ENCODE measurements around the gene GRAMD4.

Gene GRAMD4, protein sequence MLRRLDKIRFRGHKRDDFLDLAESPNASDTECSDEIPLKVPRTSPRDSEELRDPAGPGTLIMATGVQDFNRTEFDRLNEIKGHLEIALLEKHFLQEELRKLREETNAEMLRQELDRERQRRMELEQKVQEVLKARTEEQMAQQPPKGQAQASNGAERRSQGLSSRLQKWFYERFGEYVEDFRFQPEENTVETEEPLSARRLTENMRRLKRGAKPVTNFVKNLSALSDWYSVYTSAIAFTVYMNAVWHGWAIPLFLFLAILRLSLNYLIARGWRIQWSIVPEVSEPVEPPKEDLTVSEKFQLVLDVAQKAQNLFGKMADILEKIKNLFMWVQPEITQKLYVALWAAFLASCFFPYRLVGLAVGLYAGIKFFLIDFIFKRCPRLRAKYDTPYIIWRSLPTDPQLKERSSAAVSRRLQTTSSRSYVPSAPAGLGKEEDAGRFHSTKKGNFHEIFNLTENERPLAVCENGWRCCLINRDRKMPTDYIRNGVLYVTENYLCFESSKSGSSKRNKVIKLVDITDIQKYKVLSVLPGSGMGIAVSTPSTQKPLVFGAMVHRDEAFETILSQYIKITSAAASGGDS

DNA sequence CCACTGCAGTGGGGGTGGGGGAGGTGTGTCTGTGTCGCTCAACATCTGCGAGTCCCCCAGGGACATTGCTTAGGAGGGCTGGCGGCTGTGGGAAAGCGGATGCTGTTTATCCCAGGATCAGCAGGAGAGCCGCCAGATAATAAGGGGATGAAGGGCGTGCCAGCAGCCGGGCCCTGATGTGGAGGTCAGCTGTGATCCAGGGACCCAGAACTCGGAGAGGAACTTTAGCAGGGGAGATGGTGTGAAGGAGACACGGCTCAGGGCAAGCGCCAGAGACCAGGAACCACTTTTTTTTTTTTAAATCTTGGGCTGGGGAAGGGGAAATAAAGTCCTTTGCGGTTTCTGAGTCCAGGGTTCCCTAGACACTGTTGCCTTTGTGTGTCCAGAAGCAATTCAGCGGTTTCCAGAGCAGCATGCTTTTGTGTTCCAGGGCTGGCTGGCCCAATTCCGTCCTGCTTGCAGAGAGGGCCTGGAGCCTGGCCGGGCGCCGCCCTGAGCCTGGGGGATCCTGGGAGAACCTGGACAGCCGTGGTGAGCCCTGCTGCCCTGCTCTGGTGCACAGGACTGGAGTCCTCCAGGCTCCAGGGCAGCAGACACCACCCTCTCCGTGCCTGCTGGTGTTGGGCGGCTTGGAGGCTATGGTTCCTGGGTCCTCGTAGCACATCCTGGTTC, at the start of gene GRAMD4:
TSS of gene GRAMD4 (plus strand) at position 557 of the 672 bp plus-strand sequence. CDS start 6,414 bp downstream, outside the sequence.
- peak; percentile 89 for DNase-seq

GRCh38 chr22:46571642-46572250, 48.4 kb upstream of the GRAMD4 start:
- no peak for DNase-seq

DNA sequence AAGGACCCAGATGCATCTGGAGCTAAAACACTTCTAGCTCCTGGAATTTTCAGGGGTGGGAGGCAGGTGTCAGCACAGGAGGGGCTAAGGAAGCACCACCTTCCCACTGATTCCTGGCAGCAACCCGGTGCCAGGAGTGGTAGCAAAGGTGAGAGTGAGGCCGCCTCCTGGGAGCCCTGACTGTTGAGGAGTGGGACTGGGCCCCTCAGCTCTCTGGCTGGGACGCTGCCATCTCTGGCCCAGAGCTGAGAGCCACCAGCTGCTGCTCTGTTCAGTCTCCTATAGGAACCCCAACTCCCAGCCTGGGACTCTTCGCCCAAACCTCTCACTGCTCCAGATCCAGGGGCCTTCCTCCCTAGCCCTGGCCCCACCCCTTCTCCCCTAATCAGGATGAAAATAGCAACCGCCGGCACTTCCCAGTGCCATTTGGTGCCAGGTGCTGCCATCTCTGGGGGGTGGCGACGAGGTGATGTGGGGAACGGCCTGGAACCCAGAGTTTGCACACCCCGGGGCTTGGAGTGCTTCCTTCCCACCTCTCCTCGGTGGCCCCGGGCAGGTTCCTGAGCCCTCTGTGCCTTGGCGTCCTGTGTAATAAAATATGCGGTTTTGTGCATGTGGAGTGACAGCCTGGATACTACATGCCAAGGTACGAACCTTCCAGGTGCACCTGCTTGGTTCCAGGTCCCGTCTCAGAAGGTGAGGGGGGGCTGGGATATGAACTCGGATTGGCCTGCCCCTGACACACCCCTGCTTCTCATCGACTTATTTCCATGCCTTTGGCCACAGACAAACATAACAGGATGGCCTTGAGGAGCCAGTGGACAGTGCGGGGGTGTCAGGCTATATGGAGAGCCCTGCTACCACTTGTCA, 47.0 kb upstream of the GRAMD4 start:
- no peak for DNase-seq

DNA sequence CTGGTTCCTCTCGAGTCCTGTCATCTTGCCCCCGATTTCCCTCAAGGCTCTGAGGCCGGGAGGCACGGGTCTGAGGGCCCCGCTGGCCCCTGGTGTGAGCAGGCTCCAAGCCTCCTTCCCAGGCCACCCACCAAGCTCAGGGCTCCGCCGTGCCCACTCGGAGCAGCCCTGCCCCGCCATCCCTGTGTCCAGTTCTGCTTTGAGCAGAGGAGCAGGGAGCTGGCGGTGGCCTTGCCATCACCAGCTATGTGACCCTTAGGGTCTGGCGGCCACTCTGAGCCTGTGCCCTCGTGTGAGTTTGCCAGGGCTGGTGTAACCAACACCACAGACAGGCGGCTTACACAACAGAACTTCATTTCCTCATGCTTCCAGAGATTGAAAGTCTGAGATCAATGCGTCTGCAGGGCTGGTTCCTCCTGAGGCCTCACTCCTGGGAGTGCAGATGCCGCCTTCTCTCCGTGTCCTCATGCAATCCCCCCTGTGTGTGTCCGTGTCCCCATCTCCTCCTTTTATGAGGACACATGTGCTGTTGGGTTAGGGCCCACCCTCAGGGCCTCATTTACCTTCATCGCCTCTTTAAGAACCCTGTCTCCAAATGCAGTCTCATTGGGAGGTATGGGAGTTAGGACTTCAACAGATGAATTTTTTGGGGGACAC, 46.3 kb upstream of the GRAMD4 start:
- DNase-seq, result no peak

- DNase-seq, result no peak
Measured at GRCh38 chr22:46574438-46574992, 45.7 kb upstream of the GRAMD4 start.

DNA sequence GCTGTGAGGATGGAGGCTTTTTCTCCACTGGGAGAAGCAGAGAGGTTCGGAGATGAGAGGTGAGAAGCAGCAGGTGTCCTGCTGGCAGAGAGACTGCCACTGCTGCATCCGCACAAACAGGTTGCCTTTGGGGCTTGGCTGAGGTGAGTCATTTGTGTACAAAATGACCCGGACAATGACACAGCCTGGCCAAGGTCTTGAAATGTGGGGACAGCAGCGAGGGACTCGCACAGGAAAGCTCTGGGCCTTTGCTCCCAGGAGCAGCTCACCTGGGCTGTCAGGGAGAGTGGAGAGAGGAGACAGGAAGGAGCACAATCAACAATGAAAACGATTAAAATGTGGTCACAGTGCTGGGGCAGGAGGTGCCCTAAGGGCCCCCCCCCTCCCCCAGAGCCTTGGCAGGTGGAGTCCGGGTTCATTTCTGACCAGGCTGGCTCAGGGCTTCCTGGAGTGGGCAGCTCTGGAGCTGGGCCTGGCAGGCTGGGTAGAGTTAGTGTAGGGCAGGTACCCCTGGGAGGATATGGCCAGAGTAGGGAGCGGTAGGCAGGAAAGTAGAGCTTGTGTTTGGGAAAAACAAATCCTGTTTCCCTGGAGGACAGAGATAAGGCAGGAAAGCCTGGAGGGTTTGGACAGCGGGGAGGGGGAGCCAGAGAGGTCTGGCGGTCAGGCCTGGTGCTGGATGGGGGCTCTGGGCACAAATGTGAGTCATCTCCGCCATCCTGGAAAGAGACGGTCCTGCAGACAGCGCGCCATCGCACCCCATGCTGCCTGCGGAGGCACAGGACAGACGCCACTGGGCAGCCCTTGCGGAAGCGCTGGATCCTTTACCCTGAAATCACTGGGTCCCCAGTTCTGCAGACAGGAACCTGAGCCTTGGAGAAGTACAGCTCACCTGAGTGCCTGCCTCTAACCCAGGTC, 44.9 kb upstream of the GRAMD4 start:
- DNase-seq, result no peak

DNA sequence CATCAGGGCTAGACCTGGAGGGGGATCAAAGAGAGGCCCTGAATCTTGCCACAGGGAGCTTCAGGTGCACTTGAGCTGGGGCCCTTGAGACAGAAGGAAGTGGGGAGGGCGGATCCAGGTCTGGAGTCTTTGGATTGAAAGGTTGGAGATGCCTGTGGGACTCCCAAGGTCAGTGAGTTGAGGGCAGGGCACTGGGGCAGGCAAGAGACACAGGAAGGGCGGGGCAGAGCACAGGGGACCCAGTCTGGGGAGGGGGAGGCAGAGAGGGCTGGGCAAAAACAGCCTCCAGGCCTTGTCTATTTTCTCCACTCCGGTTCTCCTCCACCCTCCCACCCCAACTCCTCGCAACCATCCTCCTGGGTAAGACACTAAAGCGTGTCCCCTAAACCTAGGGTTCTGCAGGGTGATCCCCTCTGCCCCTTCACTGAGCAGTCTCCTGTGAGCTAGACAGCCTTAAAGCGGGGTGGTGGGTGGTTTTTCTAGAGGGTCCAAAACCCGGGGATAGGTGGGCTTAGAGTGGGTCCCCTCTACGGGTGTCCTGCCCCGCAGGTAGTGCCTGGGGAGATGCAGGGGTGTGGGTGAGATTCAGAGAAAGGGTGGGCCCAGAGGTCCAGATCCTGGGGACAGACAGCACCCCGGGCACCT, 44.2 kb upstream of the GRAMD4 start:
- no peak for DNase-seq

DNA sequence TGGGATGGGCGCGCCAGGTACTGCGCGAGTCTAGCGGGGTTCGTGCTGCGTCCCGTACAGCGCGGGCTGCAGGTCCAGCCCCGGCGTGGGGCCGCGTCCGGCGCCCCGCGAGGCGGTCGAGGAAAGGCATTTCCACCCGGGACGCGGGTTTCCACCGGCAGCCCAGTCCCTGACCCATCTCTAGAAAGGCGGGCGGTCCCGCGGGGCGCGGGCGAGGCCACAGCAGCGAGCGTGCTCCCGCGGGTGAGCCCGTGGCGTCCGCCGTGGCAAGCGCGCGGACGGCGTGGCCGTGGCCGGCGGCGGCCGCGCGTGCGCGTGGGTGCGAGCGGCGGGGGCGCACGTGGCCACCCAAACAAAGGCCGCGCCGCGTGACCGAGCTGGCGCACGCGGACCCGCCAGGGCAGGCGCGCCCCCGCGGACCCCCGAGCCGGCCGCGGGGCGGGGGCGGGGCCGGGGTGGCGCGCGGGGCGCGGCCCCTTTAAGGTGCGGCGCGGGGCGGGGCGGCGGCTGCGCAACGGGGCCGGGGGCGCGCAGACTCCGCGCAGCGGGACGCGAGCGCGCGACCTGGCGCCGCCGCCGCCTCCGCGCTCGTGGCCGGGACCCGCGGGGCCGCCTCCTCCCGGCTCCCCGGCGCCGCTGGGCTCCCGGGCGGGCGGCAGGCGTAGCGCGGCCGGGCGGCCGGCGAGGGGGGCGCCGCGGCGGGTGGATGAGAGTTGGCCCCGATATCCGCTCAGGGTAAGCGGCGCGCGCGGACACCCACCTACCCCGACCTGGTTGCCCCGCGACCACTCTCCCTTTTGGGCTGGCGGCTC, 43.4 kb upstream of the GRAMD4 start:
- peak; percentile 35 for DNase-seq

DNA sequence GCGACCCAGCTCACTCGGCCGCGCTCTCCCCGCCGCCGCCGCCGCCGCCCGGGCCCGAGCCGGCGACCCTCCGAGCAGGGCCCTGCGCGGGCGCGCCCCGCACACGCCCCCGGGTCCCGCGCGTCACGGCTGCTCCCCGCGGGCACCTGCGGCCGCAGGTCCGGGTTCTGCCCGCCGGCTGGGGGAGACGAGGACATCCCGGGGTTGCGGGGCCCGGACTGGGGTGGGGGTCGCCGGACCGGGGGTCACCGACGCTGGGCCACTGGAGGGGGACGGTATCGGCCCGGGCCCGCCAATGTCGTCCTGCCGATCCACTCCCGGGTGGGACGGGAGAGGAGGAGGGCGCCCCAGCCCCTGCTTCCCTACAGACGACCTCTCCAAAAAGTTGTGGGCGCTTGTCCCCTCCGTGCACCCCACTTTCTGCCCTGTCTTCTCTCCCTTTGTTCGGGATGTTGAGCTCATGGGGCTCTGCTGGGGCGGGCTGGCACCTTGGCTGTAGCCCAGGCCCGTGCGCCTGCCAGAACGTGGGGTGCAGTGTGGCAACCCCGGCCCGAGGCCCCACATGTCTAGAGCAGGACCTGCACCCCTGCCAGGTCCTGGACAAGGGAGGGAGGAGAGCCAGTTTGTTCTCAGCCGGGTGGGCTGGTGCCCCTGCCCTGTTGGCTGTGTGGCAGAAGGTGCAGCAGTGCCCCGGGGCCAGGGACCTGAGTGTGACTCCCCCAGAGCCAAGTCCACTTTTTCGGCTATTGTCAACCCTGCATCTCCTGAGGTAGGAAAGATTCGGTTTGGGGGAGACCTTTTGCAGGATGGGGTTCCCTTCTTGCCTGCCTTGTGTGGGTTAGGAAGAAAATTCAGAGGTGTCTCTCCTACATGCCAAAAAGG, 42.6 kb upstream of the GRAMD4 start:
- DNase-seq, result no peak

GRCh38 chr22:46578251-46578823, 41.8 kb upstream of the GRAMD4 start:
- no peak for DNase-seq

DNA sequence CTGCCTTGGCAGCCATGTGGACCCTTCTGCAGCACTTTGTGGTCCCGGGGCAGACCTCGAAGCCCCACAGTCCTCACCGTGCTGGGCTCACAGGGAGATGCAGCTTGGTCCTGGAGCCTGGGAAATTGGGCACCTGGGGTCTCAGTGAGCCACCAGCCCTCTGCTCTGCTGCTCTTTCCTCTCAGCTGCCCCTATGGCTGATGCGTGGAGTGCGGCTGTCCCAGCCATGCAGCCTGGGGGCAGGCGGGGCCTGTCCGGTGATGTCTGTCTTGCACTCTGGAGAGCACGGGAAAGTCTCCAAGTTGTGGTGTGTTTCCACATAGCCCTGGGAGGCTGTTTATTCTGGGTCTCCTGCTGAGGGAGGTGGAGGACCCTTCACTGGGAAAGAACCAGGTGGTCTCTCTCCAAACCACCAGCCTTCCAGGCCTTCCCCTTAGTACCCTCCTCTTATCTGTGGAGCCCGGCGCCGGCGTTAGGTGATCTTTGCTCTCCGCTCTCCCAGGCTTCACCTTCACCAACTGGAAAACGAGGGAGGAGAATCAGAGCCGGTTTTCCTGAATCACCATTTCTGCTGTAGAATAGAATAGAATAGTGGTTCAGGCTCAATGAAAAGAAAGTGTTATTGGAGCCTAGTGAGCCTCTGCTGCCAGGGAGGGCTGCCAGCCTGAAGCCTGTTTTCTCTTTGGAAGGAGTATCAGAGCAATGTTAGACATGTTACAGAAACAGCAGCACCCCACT, 41.2 kb upstream of the GRAMD4 start:
- DNase-seq, result no peak

DNA sequence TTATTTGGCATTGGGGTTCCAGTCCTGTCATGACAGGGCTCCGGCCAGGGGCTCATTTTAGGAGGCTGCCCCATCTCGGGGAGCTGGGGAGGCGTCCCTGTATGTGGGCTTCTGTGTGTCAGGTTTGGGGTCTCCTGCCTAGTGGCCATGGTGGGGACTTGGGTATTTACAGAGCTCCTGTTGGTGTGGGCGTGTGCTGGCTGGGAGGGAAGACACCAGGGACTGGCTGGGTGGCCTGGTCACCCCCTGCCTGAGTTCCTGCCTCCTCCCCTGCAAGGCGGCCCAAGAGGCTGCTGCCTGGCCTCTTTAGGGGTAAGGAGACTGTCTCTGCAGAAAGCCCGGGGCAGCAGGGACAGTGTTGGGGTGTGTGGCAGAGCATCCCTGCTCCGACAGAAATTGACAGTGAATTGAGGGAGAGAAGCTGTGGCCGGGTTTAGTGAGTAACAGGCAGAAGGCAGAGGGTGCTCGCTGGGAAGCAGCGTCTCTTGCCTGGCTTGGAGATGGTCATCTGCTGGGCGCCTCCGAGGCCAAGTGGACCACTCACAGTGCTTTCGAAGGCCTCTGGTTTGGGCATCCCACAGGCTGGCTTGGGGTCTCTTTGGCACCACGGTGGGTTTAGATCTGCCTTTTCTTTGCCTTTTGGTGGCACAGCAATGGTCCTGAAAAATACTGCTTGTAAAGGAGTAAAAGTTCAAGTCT, 40.3 kb upstream of the GRAMD4 start:
- no peak for DNase-seq

GRCh38 chr22:46580940-46581537, 39.1 kb upstream of the GRAMD4 start:
- no peak for DNase-seq

GRCh38 chr22:46581538-46582244, 38.5 kb upstream of the GRAMD4 start:
- DNase-seq, result no peak

DNA sequence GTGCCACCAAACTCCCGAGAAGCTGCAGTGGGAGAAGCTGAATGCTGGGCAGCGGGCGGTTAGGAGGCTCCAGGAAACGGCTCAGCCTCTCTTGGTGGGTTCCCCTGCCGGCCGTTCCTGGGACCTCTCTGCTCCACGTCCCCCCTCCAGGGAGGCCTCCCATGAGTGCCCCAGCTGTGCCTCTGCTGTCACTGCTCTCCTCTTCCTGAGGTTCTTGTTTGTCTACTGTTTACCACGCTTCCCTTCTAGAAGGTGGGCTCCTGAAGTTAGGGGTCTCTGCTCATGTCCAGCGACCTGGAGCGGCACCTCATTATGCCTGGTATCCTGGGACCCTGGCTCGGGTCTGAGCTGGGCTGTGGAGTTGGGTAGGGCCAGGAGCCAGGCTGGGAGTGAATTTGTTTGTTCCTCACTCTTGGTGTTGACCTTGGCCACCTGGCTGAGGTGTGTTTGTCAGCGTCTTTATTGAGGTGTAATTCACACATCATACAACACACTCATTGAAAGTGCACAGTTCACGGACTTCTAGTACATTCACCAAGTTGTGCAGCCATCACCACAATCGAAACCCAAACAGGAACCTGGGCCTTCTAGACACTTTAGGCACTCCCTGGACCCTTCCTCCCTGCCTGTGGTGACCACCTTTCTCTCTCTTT, 37.8 kb upstream of the GRAMD4 start:
- no peak for DNase-seq

Measured in NCI-H2171 treated with DMSO at 0.1 percent for 48 hours (cell line).